HG02678 (cell line): Measurements from ENCODE around the gene NLGN1.
"Not testable (repeated sequence)": the region's sequence is repeated elsewhere in the genome, so short reads cannot be mapped to it uniquely, and the experiment has no call there.

ENCODE experiments used
- ATAC-seq: cut with Tn5 transposase; IDR thresholded peaks from one replicate; pipeline ENCODE4 v1.9.1; 2021; ENCODE audit warnings: mild to moderate bottlenecking, moderate library complexity; ENCODE audit not compliant: unreplicated experiment

Gene NLGN1

GRCh38 chr3:173397161-173398110 lies at the start of gene NLGN1:
Gene NLGN1 (plus strand): TSS chr3:173397744.
- no peak for ATAC-seq

GRCh38 chr3:173351886-173352285 lies 45.7 kb upstream of the NLGN1 start:
- no peak for ATAC-seq

- not testable (repeated sequence) for ATAC-seq
Measured at GRCh38 chr3:173353137-173353536, 44.4 kb upstream of the NLGN1 start.

- no peak for ATAC-seq
Measured at GRCh38 chr3:173354124-173354523, 43.4 kb upstream of the NLGN1 start.

- ATAC-seq = no peak
Measured at GRCh38 chr3:173371848-173372487, 25.6 kb upstream of the NLGN1 start.

- no peak for ATAC-seq
Measured at GRCh38 chr3:173380681-173381080, 16.9 kb upstream of the NLGN1 start.

GRCh38 chr3:173381936-173382335 lies 15.6 kb upstream of the NLGN1 start:
- ATAC-seq = not testable (repeated sequence)

GRCh38 chr3:173395073-173395411 lies 2.5 kb upstream of the NLGN1 start:
- ATAC-seq = peak; percentile 34

GRCh38 chr3:173395412-173396181 lies 1.9 kb upstream of the NLGN1 start:
- peak; percentile 92 for ATAC-seq

GRCh38 chr3:173396191-173397041 lies 1.1 kb upstream of the NLGN1 start:
- ATAC-seq = no peak

GRCh38 chr3:173398111-173398479 lies 551 bp downstream of the NLGN1 start:
- no peak for ATAC-seq

GRCh38 chr3:173399044-173399443 lies 1.5 kb downstream of the NLGN1 start:
- no peak for ATAC-seq

- no peak for ATAC-seq
Measured at GRCh38 chr3:173401369-173401768, 3.8 kb downstream of the NLGN1 start.

- ATAC-seq = no peak
Measured at GRCh38 chr3:173402656-173403055, 5.1 kb downstream of the NLGN1 start.

- no peak for ATAC-seq
Measured at GRCh38 chr3:173403376-173403775, 5.8 kb downstream of the NLGN1 start.

GRCh38 chr3:173404156-173404555 lies 6.6 kb downstream of the NLGN1 start:
- no peak for ATAC-seq

GRCh38 chr3:173410436-173410835 lies 12.9 kb downstream of the NLGN1 start:
- ATAC-seq = no peak

- ATAC-seq = no peak
Measured at GRCh38 chr3:173410849-173411248, 13.3 kb downstream of the NLGN1 start.

- no peak for ATAC-seq
Measured at GRCh38 chr3:173411375-173411973, 13.9 kb downstream of the NLGN1 start.

- ATAC-seq = no peak
Measured at GRCh38 chr3:173416070-173416469, 18.5 kb downstream of the NLGN1 start.
